ENCODE results near the gene SIAH1.

DNA sequence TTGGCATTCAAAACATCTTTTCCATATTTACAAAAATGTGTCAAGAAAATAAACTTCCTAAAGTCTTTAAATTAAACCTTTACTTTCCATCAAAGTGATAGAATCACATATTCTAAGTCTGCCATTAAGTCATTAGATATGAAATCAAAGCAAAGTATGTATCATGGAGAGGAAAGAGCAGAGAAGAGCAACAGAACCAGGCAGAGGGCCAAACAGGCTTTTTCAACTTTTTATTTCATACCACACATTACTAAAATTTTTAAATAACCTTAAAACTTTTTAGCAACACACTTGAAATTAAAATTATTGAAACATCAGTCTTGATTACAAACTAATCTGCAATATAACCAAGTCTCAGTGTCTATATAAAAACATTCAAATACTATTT is 13.8 kb downstream of the SIAH1 start:
- TF ChIP-seq, protein P1, sequence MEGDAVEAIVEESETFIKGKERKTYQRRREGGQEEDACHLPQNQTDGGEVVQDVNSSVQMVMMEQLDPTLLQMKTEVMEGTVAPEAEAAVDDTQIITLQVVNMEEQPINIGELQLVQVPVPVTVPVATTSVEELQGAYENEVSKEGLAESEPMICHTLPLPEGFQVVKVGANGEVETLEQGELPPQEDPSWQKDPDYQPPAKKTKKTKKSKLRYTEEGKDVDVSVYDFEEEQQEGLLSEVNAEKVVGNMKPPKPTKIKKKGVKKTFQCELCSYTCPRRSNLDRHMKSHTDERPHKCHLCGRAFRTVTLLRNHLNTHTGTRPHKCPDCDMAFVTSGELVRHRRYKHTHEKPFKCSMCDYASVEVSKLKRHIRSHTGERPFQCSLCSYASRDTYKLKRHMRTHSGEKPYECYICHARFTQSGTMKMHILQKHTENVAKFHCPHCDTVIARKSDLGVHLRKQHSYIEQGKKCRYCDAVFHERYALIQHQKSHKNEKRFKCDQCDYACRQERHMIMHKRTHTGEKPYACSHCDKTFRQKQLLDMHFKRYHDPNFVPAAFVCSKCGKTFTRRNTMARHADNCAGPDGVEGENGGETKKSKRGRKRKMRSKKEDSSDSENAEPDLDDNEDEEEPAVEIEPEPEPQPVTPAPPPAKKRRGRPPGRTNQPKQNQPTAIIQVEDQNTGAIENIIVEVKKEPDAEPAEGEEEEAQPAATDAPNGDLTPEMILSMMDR (conservative IDR thresholded peaks at IDR 0.05; ENCODE audit: low read depth, low read length): no peak
- TF ChIP-seq EZH2 (IDR thresholded peaks at IDR 0.05; ENCODE audit: low read length, unreplicated experiment): no peak

Measured in PC-3 (cell line).